GM10248 (cell line): ENCODE data around the gene NPAS4.
"Not testable (repeated sequence)": the region's sequence is repeated elsewhere in the genome, so short reads cannot be mapped to it uniquely, and the experiment has no call there.

Source experiments
- CTCF ChIA-PET: fragments of 300-600 bp; sonication (Branson Sonifier 250); formaldehyde crosslinking; extraction: SDS; loops from one replicate; lab custom pipeline; 2021; ENCODE audit warnings: antibody characterized with exemption; lab: Yijun Ruan, JAX
- POLR2A ChIA-PET: fragments of 350-650 bp; sonication (Branson Sonifier 250); formaldehyde crosslinking; extraction: SDS; loops from one replicate; lab custom pipeline; 2020; ENCODE audit warnings: antibody characterized with exemption; lab: Yijun Ruan, JAX
- DNase-seq: peaks from one replicate; pipeline ENCODE4 v3.0.0; 2012; ENCODE audit errors: extremely low spot score
- CTCF ChIP-seq: IDR thresholded peaks from 2 replicates; pipeline ENCODE4 v1.5.1; 2012; ENCODE audit warnings: mild to moderate bottlenecking, low read depth; ENCODE audit errors: extremely low read depth, missing control alignments, control extremely low read depth

The NPAS4 gene

GRCh38 chr11:66428933-66429332 is 8.1 kb downstream of the NPAS4 start:
- TF ChIP-seq CTCF = no peak
- ChIA-PET POLR2A (interaction anchor here (0.5 to 0.7 kb wide), 2 partner anchors 238 to 446 kb away, joined by 3 to 7 read pairs; no protein-coding TSS in a partner anchor), CTCF (interaction anchor here (0.6 to 3.7 kb wide), 10 partner anchors 10 to 612 kb away, joined by 3 to 21 read pairs (median 5); partner anchors contain the start of gene MRPL11)
- no peak for DNase-seq

GRCh38 chr11:66429983-66430602 is 9.3 kb downstream of the NPAS4 start:
- ChIA-PET POLR2A (interaction anchor here (0.7 kb wide), 2 partner anchors 10 to 1107 kb away, joined by 4 to 8 read pairs; no protein-coding TSS in a partner anchor), CTCF (interaction anchor here (0.7 to 3.7 kb wide), 26 partner anchors 9 to 54 kb away, joined by 3 to 21 read pairs (median 4); partner anchors contain the start of genes MRPL11 and NPAS4)
- peak; percentile 83 for TF ChIP-seq CTCF
- peak; percentile 78 for DNase-seq

GRCh38 chr11:66431287-66431686 is 10.5 kb downstream of the NPAS4 start:
- CTCF ChIA-PET = interaction anchor here (0.8 to 1.4 kb wide), 6 partner anchors 8 to 42 kb away, joined by 3 to 10 read pairs (median 4); partner anchors contain the start of genes MRPL11 and NPAS4
- POLR2A ChIA-PET, DNase-seq: not testable (repeated sequence)

- CTCF ChIA-PET = interaction anchor here (1.7 to 2.0 kb wide), 2 partner anchors 20 to 22 kb away, joined by 3 to 10 read pairs; no protein-coding TSS in a partner anchor
- POLR2A ChIA-PET, DNase-seq: not testable (repeated sequence)
These were observed 11.1 kb downstream of the NPAS4 start for GRCh38 chr11:66431871-66432329.

- no peak for DNase-seq
- ChIA-PET POLR2A (no interaction called here), CTCF (interaction anchor here (1.0 to 2.5 kb wide), 6 partner anchors 9 to 53 kb away, joined by 3 to 10 read pairs (median 4); no protein-coding TSS in a partner anchor)
- TF ChIP-seq CTCF = no peak
These were observed 11.8 kb downstream of the NPAS4 start for GRCh38 chr11:66432597-66432996.

GRCh38 chr11:66437979-66438503 is 17.2 kb downstream of the NPAS4 start:
- POLR2A ChIA-PET = interaction anchor here (1.0 kb wide), 1 partner anchor 216 kb away, joined by 3 read pairs; no protein-coding TSS in a partner anchor
- CTCF ChIA-PET = interaction anchor here (0.9 to 3.7 kb wide), 30 partner anchors 9 to 522 kb away, joined by 3 to 28 read pairs (median 6); partner anchors contain the start of genes CCS, DPP3, NPAS4 and PELI3
- DNase-seq = no peak
- TF ChIP-seq CTCF = no peak
